RPMI8226 (cell line): ENCODE data around the gene MRPL38.

Source experiments
- DNase-seq: peaks from one replicate; pipeline ENCODE4 v3.0.0-alpha.2; 2015

Gene MRPL38

DNA sequence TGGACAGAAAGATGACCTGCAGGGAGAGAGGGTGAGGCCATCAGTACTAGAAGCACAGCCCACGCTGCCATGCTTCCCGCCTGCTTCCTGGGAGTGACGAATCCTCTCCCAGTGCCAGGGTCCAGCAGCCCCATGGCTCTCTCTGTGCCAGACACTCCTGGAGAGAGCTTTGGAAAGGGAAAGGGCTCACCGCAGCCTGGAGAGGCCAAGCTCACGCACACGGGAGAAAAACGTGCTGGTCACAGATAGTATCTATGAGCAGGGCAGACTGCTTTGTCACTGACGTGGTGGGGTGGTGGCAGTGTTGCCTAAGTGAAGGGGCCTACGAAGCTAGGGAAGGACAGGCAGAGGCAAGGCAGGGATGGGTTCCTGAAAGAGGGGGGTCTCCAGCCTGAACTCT, 55.0 kb downstream of the MRPL38 start:
- no peak for DNase-seq

DNA sequence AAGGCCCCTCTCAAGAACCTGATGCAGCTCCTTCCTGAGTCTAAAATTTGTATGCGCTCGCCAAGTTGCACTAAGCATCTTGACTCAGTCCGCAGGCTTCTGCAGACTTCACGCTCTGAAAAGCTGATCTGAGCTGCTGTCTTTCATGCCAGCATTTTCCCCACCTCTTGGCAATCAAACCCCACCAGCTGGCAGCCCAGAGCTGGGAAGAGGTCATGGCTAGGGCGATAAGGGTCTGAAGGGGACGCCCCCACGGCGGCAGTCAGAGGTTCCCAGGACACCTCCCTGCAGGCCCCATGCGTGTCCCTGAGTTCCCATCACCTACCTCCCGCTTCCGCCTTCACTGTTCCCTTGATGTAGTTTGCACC, 55.4 kb downstream of the MRPL38 start:
- DNase-seq: no peak
